IPS-18a (cell line): ENCODE data around the gene KPNA5.
"Not testable (repeated sequence)": the region's sequence is repeated elsewhere in the genome, so short reads cannot be mapped to it uniquely, and the experiment has no call there.

ENCODE experiments used
- H3K27ac ChIP-seq: one replicate; pipeline ENCODE4 v1.5.1; 2013; ENCODE audit warnings: low read length
- H3K27me3 ChIP-seq: one replicate; pipeline ENCODE4 v1.6.1; 2013; ENCODE audit warnings: mild to moderate bottlenecking, low read length; ENCODE audit not compliant: control insufficient read depth, insufficient read depth
- H3K36me3 ChIP-seq: one replicate; pipeline ENCODE4 v1.6.1; 2013; ENCODE audit warnings: low read depth, low read length; ENCODE audit not compliant: control insufficient read depth
- H3K4me1 ChIP-seq: one replicate; pipeline ENCODE4 v1.6.1; 2013; ENCODE audit warnings: low read depth, low read length; ENCODE audit not compliant: control insufficient read depth
- H3K4me3 ChIP-seq: one replicate; pipeline ENCODE4 v1.5.1; 2013; ENCODE audit warnings: low read length
- H3K9ac ChIP-seq: one replicate; pipeline ENCODE4 v1.6.1; 2013; ENCODE audit warnings: mild to moderate bottlenecking, low read length, moderate library complexity
- H3K9me3 ChIP-seq: one replicate; pipeline ENCODE4 v1.6.1; 2013; ENCODE audit warnings: low read depth, low read length; ENCODE audit not compliant: control insufficient read depth

The KPNA5 gene

GRCh38 chr6:116705917-116706316, 24.9 kb downstream of the KPNA5 start:
- no peak overlapping the region for H3K27ac ChIP-seq
- no peak overlapping the region for H3K9ac ChIP-seq
- no peaks in the 10 kb centered on the region for H3K9me3 ChIP-seq
- H3K4me3 ChIP-seq: no peak overlapping the region
- no peaks in the 10 kb centered on the region for H3K4me1 ChIP-seq
- H3K27me3 ChIP-seq: no peaks in the 10 kb centered on the region
- peaks cover 30% of the 10 kb centered on the region for H3K36me3 ChIP-seq

- Histone ChIP-seq H3K27ac (no peak overlapping the region), H3K27me3 (no peaks in the 10 kb centered on the region), H3K4me1 (no peaks in the 10 kb centered on the region), H3K9ac (no peak overlapping the region), H3K9me3 (no peaks in the 10 kb centered on the region), H3K4me3 (no peak overlapping the region), H3K36me3 (peaks cover 32% of the 10 kb centered on the region)
These were observed 33.3 kb downstream of the KPNA5 start for GRCh38 chr6:116714296-116714695.

GRCh38 chr6:116714761-116715160, 33.8 kb downstream of the KPNA5 start:
- peaks cover 36% of the 10 kb centered on the region for H3K36me3 ChIP-seq
- no peak overlapping the region for H3K9ac ChIP-seq

GRCh38 chr6:116726947-116727346, 45.9 kb downstream of the KPNA5 start:
- Histone ChIP-seq H3K9me3 (no peaks in the 10 kb centered on the region), H3K36me3 (peaks cover 59% of the 10 kb centered on the region), H3K4me3 (no peak overlapping the region), H3K9ac (no peak overlapping the region), H3K27ac (no peak overlapping the region), H3K27me3 (no peaks in the 10 kb centered on the region), H3K4me1 (no peaks in the 10 kb centered on the region)

More at GRCh38 chr6:116714761-116715160, 33.8 kb downstream of the KPNA5 start:
- no peaks in the 10 kb centered on the region for H3K4me1 ChIP-seq
- H3K27ac ChIP-seq: no peak overlapping the region
- no peaks in the 10 kb centered on the region for H3K9me3 ChIP-seq
- no peaks in the 10 kb centered on the region for H3K27me3 ChIP-seq
- no peak overlapping the region for H3K4me3 ChIP-seq

- Histone ChIP-seq H3K9me3 (no peaks in the 10 kb centered on the region), H3K27me3 (no peaks in the 10 kb centered on the region), H3K36me3 (peaks cover 44% of the 10 kb centered on the region), H3K4me3 (no peak overlapping the region), H3K4me1 (no peaks in the 10 kb centered on the region), H3K27ac (no peak overlapping the region), H3K9ac (no peak overlapping the region)
These were observed 49.5 kb downstream of the KPNA5 start for GRCh38 chr6:116730513-116730912.

- Histone ChIP-seq H3K27me3 (no peaks in the 10 kb centered on the region), H3K9ac (no peak overlapping the region), H3K4me1 (no peaks in the 10 kb centered on the region)
These were observed 56.0 kb downstream of the KPNA5 start for GRCh38 chr6:116737004-116737403.

GRCh38 chr6:116740486-116740885, 59.5 kb downstream of the KPNA5 start:
- not testable (repeated sequence) for H3K9me3 ChIP-seq, H3K4me1 ChIP-seq, H3K4me3 ChIP-seq, H3K27me3 ChIP-seq, H3K36me3 ChIP-seq, H3K27ac ChIP-seq, H3K9ac ChIP-seq

More at GRCh38 chr6:116737004-116737403, 56.0 kb downstream of the KPNA5 start:
- Histone ChIP-seq H3K9me3 (peaks cover 8% of the 10 kb centered on the region), H3K27ac (no peak overlapping the region), H3K4me3 (no peak overlapping the region), H3K36me3 (peaks cover 5% of the 10 kb centered on the region)

- no peak overlapping the region for H3K27ac ChIP-seq
- peaks cover 6% of the 10 kb centered on the region for H3K9me3 ChIP-seq
- no peaks in the 10 kb centered on the region for H3K4me1 ChIP-seq
- no peaks in the 10 kb centered on the region for H3K36me3 ChIP-seq
- no peak overlapping the region for H3K9ac ChIP-seq
- no peaks in the 10 kb centered on the region for H3K27me3 ChIP-seq
- no peak overlapping the region for H3K4me3 ChIP-seq
These were observed 60.6 kb downstream of the KPNA5 start for GRCh38 chr6:116741571-116741970.

GRCh38 chr6:116745176-116745575, 64.2 kb downstream of the KPNA5 start:
- H3K4me1 ChIP-seq: no peaks in the 10 kb centered on the region
- no peaks in the 10 kb centered on the region for H3K9me3 ChIP-seq
- H3K9ac ChIP-seq: no peak overlapping the region
- H3K36me3 ChIP-seq: no peaks in the 10 kb centered on the region
- no peaks in the 10 kb centered on the region for H3K27me3 ChIP-seq
- no peak overlapping the region for H3K27ac ChIP-seq
- no peak overlapping the region for H3K4me3 ChIP-seq

- Histone ChIP-seq H3K9me3 (no peaks in the 10 kb centered on the region), H3K9ac (no peak overlapping the region), H3K27ac (no peak overlapping the region), H3K4me3 (no peak overlapping the region), H3K36me3 (no peaks in the 10 kb centered on the region), H3K4me1 (peaks cover 7% of the 10 kb centered on the region), H3K27me3 (peaks cover 39% of the 10 kb centered on the region)
These were observed 80.8 kb downstream of the KPNA5 start for GRCh38 chr6:116761779-116762178.

- H3K9ac ChIP-seq: no peak overlapping the region
- no peak overlapping the region for H3K4me3 ChIP-seq
- no peak overlapping the region for H3K27ac ChIP-seq
- no peaks in the 10 kb centered on the region for H3K36me3 ChIP-seq
- H3K9me3 ChIP-seq: no peaks in the 10 kb centered on the region
- peaks cover 7% of the 10 kb centered on the region for H3K4me1 ChIP-seq
- H3K27me3 ChIP-seq: peaks cover 44% of the 10 kb centered on the region
These were observed 81.2 kb downstream of the KPNA5 start for GRCh38 chr6:116762235-116762634.

- Histone ChIP-seq H3K27me3 (peaks cover 49% of the 10 kb centered on the region), H3K36me3 (no peaks in the 10 kb centered on the region), H3K4me1 (peaks cover 7% of the 10 kb centered on the region), H3K27ac (no peak overlapping the region), H3K9ac (no peak overlapping the region), H3K9me3 (no peaks in the 10 kb centered on the region), H3K4me3 (no peak overlapping the region)
These were observed 82.0 kb downstream of the KPNA5 start for GRCh38 chr6:116763048-116763447.
